Endothelial cell of umbilical vein (primary cell): ENCODE data around the gene PLA2R1. TPM values are rescaled to one million over a fixed set of nuclear protein-coding genes. Genes with fewer than 3 reads are reported as not detected.

Source experiments
- BruUV-seq: library from RNA; stranded (reverse); fragments of 400-500 nt; replicated peaks from 2 replicates; lab custom pipeline; 2021; lab: Mats Ljungman, UMichigan
- CTCF ChIA-PET: fragments of 300-600, 350-600 bp; sonication (Branson Sonifier 250); formaldehyde crosslinking; loops from one replicate; lab custom pipeline; 2021; ENCODE audit warnings: antibody characterized with exemption, inconsistent platforms; lab: Charles Lee
- POLR2A ChIA-PET: fragments of 300-600, 350-600 bp; sonication (Branson Sonifier 250); formaldehyde crosslinking; loops from one replicate; lab custom pipeline; 2021; ENCODE audit warnings: antibody characterized with exemption, inconsistent platforms; lab: Charles Lee
- DNase-seq: peaks from one replicate; pipeline ENCODE4 v3.0.0-alpha.2; 2011; ENCODE audit warnings: low read depth, low spot score
- FAIRE-seq: peaks from 2 replicates; lab custom pipeline; 2011; peaks lifted over from hg19 to GRCh38; lab: Jason Lieb, UNC
- H2AFZ ChIP-seq: 2 replicates; pipeline ENCODE4 v1.6.0; 2012; ENCODE audit warnings: low read depth, low read length, control low read depth, inconsistent platforms
- H3K27ac ChIP-seq: 2 replicates; pipeline ENCODE4 v1.5.1; 2011; ENCODE audit warnings: low read depth, mild to moderate bottlenecking, control low read depth, low read length, moderate library complexity; ENCODE audit not compliant: insufficient read depth
- H3K27me3 ChIP-seq, 2 experiments: 2 replicates each; pipeline versions ENCODE4 v1.6.0 to v1.6.1; 2011; ENCODE audit warnings: low read length in 2 of 2, mixed read lengths in 1 of 2; ENCODE audit not compliant: control insufficient read depth in 2 of 2, insufficient read depth in 2 of 2
- H3K36me3 ChIP-seq, 2 experiments: 2 replicates in 1 of 2; 3 replicates in 1 of 2; pipeline ENCODE4 v1.5.1; 2011; ENCODE audit warnings: low read length in 2 of 2, mild to moderate bottlenecking in 1 of 2, moderate library complexity in 1 of 2; ENCODE audit not compliant: control insufficient read depth in 2 of 2, insufficient read depth in 2 of 2; ENCODE audit errors: extremely low read depth in 1 of 2
- H3K4me1 ChIP-seq: 3 replicates; pipeline ENCODE4 v1.5.1; 2011; ENCODE audit warnings: mild to moderate bottlenecking, low read length; ENCODE audit not compliant: control insufficient read depth, insufficient read depth; ENCODE audit errors: extremely low read depth
- H3K4me2 ChIP-seq: 2 replicates; pipeline ENCODE4 v1.6.1; 2011; ENCODE audit warnings: low read length, control low read depth, mixed read lengths; ENCODE audit not compliant: insufficient read depth
- H3K4me3 ChIP-seq, 3 experiments: fragments of 200-600 bp in 1 of 3; sonication (generic), shearing (Covaris generic) in 1 of 3; replicated peaks in 1 of 3; 2 replicates each; pipeline ENCODE4 v1.5.1; 2011 to 2016; ENCODE audit warnings: control low read depth in 3 of 3, low read length in 3 of 3, mild to moderate bottlenecking in 2 of 3, inconsistent platforms in 1 of 3, low read depth in 1 of 3, moderate library complexity in 1 of 3; ENCODE audit not compliant: insufficient read depth in 1 of 3
- H3K79me2 ChIP-seq: 2 replicates; pipeline ENCODE4 v1.6.0; 2012; ENCODE audit warnings: low read length, inconsistent platforms; ENCODE audit not compliant: control insufficient read depth, insufficient read depth
- H3K9ac ChIP-seq: replicated peaks from 2 replicates; pipeline ENCODE3; 2011; ENCODE audit warnings: low read length, control low read depth; ENCODE audit not compliant: insufficient read depth; ENCODE audit errors: extremely low read depth
- H3K9me1 ChIP-seq: replicated peaks from 3 replicates; pipeline ENCODE4 v1.6.0; 2011; ENCODE audit warnings: mild to moderate bottlenecking, low read length; ENCODE audit not compliant: control insufficient read depth, insufficient read depth; ENCODE audit errors: extremely low read depth
- H3K9me3 ChIP-seq: replicated peaks from 2 replicates; pipeline ENCODE4 v1.5.1; 2012; ENCODE audit warnings: low read length, inconsistent platforms; ENCODE audit not compliant: control insufficient read depth, insufficient read depth
- H4K20me1 ChIP-seq: replicated peaks from 2 replicates; pipeline ENCODE3; 2011; ENCODE audit warnings: mild to moderate bottlenecking, low read length; ENCODE audit not compliant: control insufficient read depth, insufficient read depth; ENCODE audit errors: extremely low read depth
- POLR2AphosphoS5 ChIP-seq: IDR thresholded peaks from 2 replicates; pipeline ENCODE4 v1.6.1; 2012; ENCODE audit warnings: low read depth, mild to moderate bottlenecking, control low read depth, low read length, moderate library complexity; ENCODE audit not compliant: insufficient read depth
- dilution Hi-C: fragments of 300-500 bp; cut with MboI; formaldehyde crosslinking; loops from one replicate; pipeline ENCODE4 v1.15.0; 2019; ENCODE audit warnings: low sequenced_read_pairs; ENCODE audit not compliant: extremely low pct_ligation_motif_present
- intact Hi-C: fragments of 100-400 bp; cut with micrococcal nuclease; formaldehyde crosslinking; loops from one replicate; pipeline ENCODE4 v1.10.0; 2022
- polyA plus RNA-seq, 4 experiments: library from polyadenylated mRNA; depleted of rRNA in 3 of 4; stranded (reverse) in 3 of 4; unstranded in 1 of 4; fragments of >200 nt; gene quantifications; 2 replicates each; pipeline versions ENCODE4 v1.2.1 to v1.2.3, GENCODE V29; 2011 to 2012; ENCODE audit warnings: missing spikeins in 1 of 4
- total RNA-seq: library from RNA; stranded (reverse); gene quantifications from 2 replicates; pipeline ENCODE4 v1.2.3, GENCODE V29; 2021
- TF ChIP-seq, protein P1 (sequence below), 2 donors: IDR thresholded peaks; 1 replicate in 1 of 2; 2 replicates in 1 of 2; pipeline ENCODE4 v1.5.1; 2011; ENCODE audit warnings: low read length in 2 of 2, mild to moderate bottlenecking in 2 of 2, moderate library complexity in 2 of 2, control low read depth in 1 of 2, inconsistent platforms in 1 of 2, low read depth in 1 of 2; ENCODE audit not compliant: insufficient read depth in 1 of 2; ENCODE audit errors: extremely low read depth in 1 of 2

Gene PLA2R1
- total and polyA plus RNA-seq, 2 donors (not counting 3 experiments of a cell fraction or from before 2014, with no cell fraction given) = 6.9 to 14.4 TPM

- CTCF ChIA-PET = interaction anchor here (0.5 to 3.9 kb wide), 65 partner anchors 9 to 1163 kb away, joined by 3 to 84 read pairs (median 4); no protein-coding TSS in a partner anchor
Measured at GRCh38 chr2:160109939-160110673, 47.7 kb upstream of the PLA2R1 start.

More at GRCh38 chr2:160109939-160110673, 47.7 kb upstream of the PLA2R1 start:
- TF ChIP-seq, protein P1, sequence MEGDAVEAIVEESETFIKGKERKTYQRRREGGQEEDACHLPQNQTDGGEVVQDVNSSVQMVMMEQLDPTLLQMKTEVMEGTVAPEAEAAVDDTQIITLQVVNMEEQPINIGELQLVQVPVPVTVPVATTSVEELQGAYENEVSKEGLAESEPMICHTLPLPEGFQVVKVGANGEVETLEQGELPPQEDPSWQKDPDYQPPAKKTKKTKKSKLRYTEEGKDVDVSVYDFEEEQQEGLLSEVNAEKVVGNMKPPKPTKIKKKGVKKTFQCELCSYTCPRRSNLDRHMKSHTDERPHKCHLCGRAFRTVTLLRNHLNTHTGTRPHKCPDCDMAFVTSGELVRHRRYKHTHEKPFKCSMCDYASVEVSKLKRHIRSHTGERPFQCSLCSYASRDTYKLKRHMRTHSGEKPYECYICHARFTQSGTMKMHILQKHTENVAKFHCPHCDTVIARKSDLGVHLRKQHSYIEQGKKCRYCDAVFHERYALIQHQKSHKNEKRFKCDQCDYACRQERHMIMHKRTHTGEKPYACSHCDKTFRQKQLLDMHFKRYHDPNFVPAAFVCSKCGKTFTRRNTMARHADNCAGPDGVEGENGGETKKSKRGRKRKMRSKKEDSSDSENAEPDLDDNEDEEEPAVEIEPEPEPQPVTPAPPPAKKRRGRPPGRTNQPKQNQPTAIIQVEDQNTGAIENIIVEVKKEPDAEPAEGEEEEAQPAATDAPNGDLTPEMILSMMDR (IDR thresholded peaks at IDR 0.05; ENCODE audit: extremely low read depth in 1 of 2, insufficient read depth in 1 of 2, low read depth in 1 of 2, low read length in 2 of 2) = peak; percentile 66 to 72
- no peak for TF ChIP-seq POLR2AphosphoS5
- H3K27ac ChIP-seq = no peak overlapping the region
- H3K4me1 ChIP-seq = no peaks in the 10 kb centered on the region
- H3K4me2 ChIP-seq = no peak overlapping the region
- FAIRE-seq (peak; percentile 73), DNase-seq (peak; percentile 83)
- no peaks in the 10 kb centered on the region for H3K9me3 ChIP-seq
- no peaks in the 10 kb centered on the region for H3K79me2 ChIP-seq
- no peaks in the 10 kb centered on the region for H3K27me3 ChIP-seq
- intact Hi-C loops = loop anchor here (1.0 to 10.0 kb wide), 10 partner anchors 95 to 953 kb away; no protein-coding TSS in a partner anchor
- no peaks in the 10 kb centered on the region for H3K36me3 ChIP-seq
- H3K4me3 ChIP-seq = no peak overlapping the region
- no peaks in the 10 kb centered on the region for H3K9me1 ChIP-seq
- H3K9ac ChIP-seq = no peak overlapping the region
- H4K20me1 ChIP-seq = no peaks in the 10 kb centered on the region
- dilution Hi-C loops = no loop called here
- no TSS peak for BruUV-seq
- peak overlapping the region; percentile 30 for H2AFZ ChIP-seq
- POLR2A ChIA-PET = interaction anchor here (0.7 kb wide), 1 partner anchor 123 kb away, joined by 4 read pairs; no protein-coding TSS in a partner anchor
